ENCODE measurements around the gene GRID2.

GRID2 gene

GRCh38 chr4:93730251-93730650 is 1426.5 kb downstream of the GRID2 start:
- in situ Hi-C loops (cut with MboI; ENCODE audit: low sequenced_read_pairs) = no loop called here

DNA sequence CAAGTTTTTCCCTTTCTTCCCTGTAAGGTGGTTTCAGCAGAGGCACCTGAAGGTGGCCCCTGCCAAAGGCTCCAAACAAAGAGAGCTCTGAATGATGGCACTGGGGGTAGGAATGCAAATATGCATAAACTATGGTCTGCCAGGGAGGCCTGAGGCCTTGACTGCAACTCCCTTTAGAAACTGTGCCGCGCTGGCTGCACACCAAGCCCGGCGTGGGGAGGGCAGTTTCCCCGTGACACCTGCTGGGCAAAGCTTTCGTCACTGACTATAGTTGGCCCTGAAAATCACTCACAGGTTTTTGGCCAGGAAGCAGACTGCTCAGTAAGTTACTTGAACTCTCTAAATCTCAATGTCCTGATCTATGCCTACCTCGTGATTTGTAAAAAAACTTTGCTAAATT is 1427.0 kb downstream of the GRID2 start:
- in situ Hi-C loops (cut with MboI; ENCODE audit: low sequenced_read_pairs) = no loop called here

DNA sequence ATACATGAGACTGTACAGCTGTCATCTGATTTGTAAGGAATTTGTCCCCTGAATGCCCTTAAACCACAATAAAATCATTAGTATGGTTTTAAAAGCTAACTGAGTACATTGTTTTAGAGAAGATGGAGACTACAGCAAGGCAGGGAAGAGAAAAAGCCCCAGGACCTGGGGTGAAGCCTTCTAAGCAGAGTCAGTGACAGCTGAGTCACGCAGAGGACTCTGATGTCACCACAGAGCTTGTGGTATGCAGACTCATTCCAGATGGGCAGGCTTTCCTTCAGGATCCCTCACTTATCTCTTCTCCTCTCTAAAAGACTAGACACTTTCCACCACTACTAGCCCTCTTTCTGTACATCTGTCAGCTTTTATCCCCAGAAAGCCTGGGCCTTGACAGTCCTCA is 1427.7 kb downstream of the GRID2 start:
- in situ Hi-C loops (cut with MboI; ENCODE audit: low sequenced_read_pairs) = no loop called here

GRCh38 chr4:93732509-93732908 is 1428.7 kb downstream of the GRID2 start:
- in situ Hi-C loops (cut with MboI; ENCODE audit: low sequenced_read_pairs) = no loop called here

GRCh38 chr4:93740890-93741289 is 1437.1 kb downstream of the GRID2 start:
- in situ Hi-C loops (cut with MboI; ENCODE audit: low sequenced_read_pairs) = no loop called here

DNA sequence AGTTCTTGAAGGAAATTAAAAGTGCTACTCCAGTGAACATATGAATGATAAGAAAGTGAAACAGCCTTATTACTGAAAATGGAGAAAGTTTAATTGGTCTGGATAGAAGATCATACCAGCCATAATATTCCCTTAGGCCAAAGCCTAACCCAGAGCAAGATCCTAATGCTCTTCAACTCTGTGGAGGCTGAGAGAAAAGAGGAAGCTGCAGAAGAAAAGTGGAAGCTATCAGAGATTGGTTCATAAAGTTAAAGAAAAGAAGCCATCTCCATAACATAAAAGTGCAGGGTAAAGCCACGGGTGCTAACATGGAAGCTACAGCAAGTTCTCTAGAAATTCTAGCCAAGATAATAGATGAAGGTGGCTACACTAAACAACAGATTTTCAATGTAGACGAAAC is 1439.3 kb downstream of the GRID2 start:
- in situ Hi-C loops (cut with MboI; ENCODE audit: low sequenced_read_pairs) = no loop called here

DNA sequence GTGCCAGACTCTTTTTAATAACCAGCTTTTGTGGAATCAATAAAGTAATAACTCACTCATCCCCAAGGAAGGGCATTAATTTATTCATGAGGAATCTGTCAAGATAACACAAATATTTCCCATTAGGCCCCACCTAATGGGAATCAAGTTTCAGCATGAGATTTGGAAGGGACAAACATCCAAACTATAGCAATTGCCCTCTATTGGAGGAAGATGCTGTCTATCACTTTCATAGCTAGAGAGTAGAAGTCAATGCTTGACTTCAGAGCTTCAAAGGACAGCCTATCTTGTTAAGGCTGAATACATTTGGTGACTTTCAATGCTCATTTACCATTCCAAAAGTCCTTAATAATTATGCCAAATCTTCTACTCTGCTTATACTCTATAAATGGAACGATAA is 1439.9 kb downstream of the GRID2 start:
- in situ Hi-C loops (cut with MboI; ENCODE audit: low sequenced_read_pairs) = no loop called here

- in situ Hi-C loops (cut with MboI; ENCODE audit: low sequenced_read_pairs) = no loop called here
Observed at GRCh38 chr4:93744961-93745360, 1441.2 kb downstream of the GRID2 start.

DNA sequence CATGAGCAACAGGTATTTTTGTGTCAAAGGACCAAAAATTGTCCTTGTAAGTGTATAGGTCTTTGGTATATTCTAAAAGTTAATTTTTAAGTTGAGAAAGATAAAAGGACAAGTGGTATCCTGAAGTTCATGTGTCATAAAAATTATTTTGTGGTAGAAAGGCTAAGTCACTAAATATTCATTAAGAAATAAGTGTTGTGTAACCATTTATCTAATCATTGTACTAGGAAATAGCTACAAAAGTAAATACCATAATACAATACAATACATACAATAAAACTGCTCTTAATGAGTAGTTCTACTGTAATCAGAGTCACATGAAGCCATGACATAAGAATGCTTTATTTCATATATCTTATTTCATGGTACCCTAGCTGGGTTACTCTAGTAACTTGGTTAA is 1442.3 kb downstream of the GRID2 start:
- in situ Hi-C loops (cut with MboI; ENCODE audit: low sequenced_read_pairs) = no loop called here

- in situ Hi-C loops (cut with MboI; ENCODE audit: low sequenced_read_pairs) = no loop called here
Observed at GRCh38 chr4:93747220-93747619, 1443.5 kb downstream of the GRID2 start.

- in situ Hi-C loops (cut with MboI; ENCODE audit: low sequenced_read_pairs) = no loop called here
Observed at GRCh38 chr4:93748373-93749291, 1444.9 kb downstream of the GRID2 start.

DNA sequence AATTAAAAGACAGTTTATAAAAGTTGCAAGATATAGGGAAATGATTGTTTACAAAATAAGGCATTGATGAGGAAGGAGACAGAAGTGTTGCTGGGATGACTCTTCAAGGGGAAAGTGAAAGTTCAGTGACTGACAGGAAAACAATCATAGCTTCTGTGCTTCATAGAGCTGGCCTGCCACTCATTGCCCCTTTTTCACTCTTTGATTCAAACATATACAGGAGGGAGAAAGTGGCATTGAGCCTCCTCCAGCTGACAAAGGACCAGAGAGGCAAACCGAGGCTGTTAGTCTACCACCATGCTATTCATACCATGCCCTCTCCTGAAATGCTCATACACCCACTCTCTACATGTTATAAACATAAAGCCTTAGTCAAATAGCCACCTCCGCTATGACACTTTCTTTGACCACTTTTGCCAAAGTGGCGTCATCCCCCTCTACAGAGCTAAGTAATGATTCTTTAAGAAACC is 1445.6 kb downstream of the GRID2 start:
- in situ Hi-C loops (cut with MboI; ENCODE audit: low sequenced_read_pairs) = no loop called here

GRCh38 chr4:93751411-93751810 is 1447.6 kb downstream of the GRID2 start:
- in situ Hi-C loops (cut with MboI; ENCODE audit: low sequenced_read_pairs) = no loop called here

DNA sequence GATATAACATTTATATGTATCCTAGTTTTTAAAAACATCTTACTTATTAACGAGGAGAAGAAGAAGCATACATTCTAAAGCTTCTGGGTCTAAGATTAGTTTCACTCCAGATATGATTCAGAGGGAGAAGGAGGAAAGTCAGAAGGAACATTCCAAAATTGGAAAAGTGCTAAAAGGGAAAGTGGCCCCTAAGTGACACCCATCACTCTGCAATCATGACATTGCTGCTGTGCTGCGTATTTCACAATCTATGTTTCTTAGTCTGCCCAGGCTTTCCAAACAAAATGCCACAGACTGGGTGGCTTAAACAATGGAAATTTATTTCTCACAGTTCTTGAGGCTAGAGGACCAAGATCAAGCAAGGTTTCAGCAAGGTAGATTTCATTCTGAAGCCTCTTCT is 1452.3 kb downstream of the GRID2 start:
- in situ Hi-C loops (cut with MboI; ENCODE audit: low sequenced_read_pairs) = no loop called here

DNA sequence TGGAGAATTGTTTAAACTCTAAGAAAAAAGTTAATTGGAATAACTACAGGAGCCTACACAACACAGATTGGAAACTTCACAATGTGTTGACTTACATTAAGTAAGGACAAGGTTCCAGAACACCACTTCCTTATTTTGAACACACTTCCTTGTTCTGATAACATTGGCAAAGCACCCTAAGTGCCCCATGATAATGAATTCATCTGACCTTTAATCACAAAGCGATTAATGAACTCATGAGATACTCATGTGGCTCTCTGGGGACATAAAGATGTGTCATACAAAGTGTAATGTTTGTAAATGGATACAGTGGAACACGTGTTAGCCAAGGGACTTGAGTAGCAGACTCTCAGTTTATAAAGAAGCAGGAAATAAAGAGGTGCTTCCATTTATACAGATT is 1455.7 kb downstream of the GRID2 start:
- in situ Hi-C loops (cut with MboI; ENCODE audit: low sequenced_read_pairs) = no loop called here

GRCh38 chr4:93760284-93760683 is 1456.5 kb downstream of the GRID2 start:
- in situ Hi-C loops (cut with MboI; ENCODE audit: low sequenced_read_pairs) = no loop called here

DNA sequence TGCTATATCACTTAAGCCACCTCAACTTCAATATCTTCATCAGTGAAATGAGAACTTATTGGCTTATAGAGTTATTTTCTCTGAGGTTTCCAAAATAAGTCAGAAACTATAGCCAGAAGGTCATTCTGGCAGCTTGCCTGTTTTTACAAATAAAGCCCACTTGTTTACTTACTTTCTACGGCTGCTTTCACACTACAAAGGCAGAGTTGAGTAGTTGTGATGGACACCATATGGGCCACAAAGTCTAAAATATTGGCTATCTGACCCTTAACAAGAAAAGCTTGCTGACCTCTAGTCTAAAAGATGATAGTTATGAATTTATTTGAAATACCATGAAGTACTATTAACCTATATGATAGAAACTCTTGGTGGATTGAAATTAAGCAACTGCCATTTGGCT is 1457.5 kb downstream of the GRID2 start:
- in situ Hi-C loops (cut with MboI; ENCODE audit: low sequenced_read_pairs) = no loop called here

- in situ Hi-C loops (cut with MboI; ENCODE audit: low sequenced_read_pairs) = no loop called here
Observed at GRCh38 chr4:93764639-93765246, 1461.0 kb downstream of the GRID2 start.

DNA sequence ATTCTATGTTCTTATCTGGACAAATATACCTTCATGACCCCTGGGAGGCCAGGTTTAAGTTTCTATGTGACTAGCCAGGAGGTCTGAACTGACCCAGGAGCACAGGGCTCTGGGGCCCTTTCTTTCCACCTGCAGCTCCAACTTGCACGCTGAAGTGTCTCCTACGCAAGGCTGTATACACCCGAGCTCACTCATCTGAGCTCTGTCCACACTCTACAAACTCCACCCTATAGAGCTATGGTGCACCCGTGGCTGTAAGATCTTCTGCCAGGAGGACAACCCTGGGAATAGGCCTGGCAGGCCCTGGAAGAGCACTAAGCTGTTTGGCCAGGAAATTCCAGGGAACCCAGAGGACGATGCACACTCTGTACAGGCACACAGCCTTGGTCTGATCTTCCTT is 1464.2 kb downstream of the GRID2 start:
- in situ Hi-C loops (cut with MboI; ENCODE audit: low sequenced_read_pairs) = no loop called here

DNA sequence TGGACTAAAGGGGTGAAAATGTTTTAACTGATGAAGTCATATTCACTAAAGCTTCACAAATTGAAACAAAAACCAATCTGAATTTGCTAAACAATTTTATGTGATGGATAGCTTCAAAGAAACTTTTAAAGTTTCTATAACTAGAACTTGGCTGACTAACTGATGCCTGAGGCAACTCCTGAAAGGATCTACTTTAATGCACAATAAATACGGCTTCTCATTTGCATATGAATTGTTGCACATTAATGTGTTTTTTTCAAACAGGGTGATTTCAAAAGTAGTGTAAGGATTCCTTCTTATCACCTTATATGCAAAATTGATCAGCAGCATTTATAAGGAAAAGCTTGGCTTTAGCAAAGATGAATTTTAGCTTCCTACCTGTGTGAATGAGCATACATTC is 1466.4 kb downstream of the GRID2 start:
- in situ Hi-C loops (cut with MboI; ENCODE audit: low sequenced_read_pairs) = no loop called here

DNA sequence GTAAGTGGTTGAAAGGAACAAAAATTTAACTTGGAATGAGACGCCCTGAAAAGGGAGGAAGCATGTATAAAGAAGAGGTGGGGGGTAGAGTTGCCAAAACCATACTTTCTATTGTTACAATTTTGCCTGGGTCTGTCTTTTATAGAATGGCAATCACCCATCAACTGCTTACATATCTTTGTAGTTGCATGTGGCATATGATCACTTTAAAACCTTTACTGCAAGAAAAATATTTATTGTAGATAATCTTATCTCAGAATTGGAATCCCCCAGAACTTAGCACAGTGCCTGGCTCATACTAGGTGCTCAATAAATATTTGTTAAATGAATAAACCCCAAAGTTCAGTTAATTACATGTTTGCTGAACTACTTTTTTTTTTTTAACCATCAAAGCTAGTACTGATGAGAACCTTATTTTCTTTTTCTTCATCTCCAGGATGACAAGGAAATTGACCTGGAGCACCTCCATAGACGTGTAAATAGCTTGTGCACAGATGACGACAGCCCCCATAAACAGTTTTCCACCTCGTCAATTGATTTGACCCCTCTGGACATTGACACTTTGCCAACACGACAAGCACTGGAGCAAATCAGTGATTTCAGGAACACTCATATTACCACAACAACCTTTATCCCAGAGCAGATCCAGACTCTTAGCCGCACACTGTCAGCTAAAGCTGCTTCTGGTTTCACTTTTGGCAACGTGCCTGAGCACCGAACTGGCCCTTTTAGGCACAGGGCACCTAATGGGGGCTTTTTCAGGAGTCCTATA is 1468.1 kb downstream of the GRID2 start:
- in situ Hi-C loops (cut with MboI; ENCODE audit: low sequenced_read_pairs) = no loop called here

GRCh38 chr4:93772858-93773257 is 1469.1 kb downstream of the GRID2 start:
- in situ Hi-C loops (cut with MboI; ENCODE audit: low sequenced_read_pairs) = no loop called here
